Mesenchymal stem cell (in vitro differentiated cells and primary cell): ENCODE data around the gene TSKS. TPM values are rescaled to one million over a fixed set of nuclear protein-coding genes. Genes with fewer than 3 reads are reported as not detected.

Experiments
- DNase-seq: peaks from one replicate; pipeline ENCODE4 v3.0.0-alpha.2; 2013
- H2AFZ ChIP-seq: one replicate; pipeline ENCODE4 v1.6.1; 2013; ENCODE audit warnings: low read depth, mild to moderate bottlenecking, control low read depth, inconsistent platforms, low read length, moderate library complexity
- H2AK5ac ChIP-seq: 2 replicates; pipeline ENCODE4 v1.6.1; 2013; ENCODE audit warnings: low read length, moderate library complexity, mild to moderate bottlenecking, inconsistent platforms; ENCODE audit not compliant: severe bottlenecking
- H2BK120ac ChIP-seq: one replicate; pipeline ENCODE4 v1.6.1; 2013; ENCODE audit warnings: low read depth, mild to moderate bottlenecking, inconsistent platforms, low read length, moderate library complexity
- H2BK12ac ChIP-seq, 2 experiments: one replicate each; pipeline ENCODE4 v1.6.1; 2013; ENCODE audit warnings: inconsistent platforms in 2 of 2, low read length in 2 of 2, mild to moderate bottlenecking in 2 of 2, moderate library complexity in 2 of 2, control low read depth in 1 of 2
- H2BK15ac ChIP-seq: one replicate; pipeline ENCODE4 v1.6.1; 2013; ENCODE audit warnings: mild to moderate bottlenecking, low read depth, inconsistent platforms; ENCODE audit not compliant: poor library complexity, severe bottlenecking
- H2BK5ac ChIP-seq: 2 replicates; pipeline ENCODE4 v1.6.1; 2013; ENCODE audit warnings: low read depth, mild to moderate bottlenecking, low read length, control low read depth, inconsistent platforms; ENCODE audit not compliant: poor library complexity, severe bottlenecking
- H3K14ac ChIP-seq, 2 experiments: one replicate each; pipeline ENCODE4 v1.6.1; 2013; ENCODE audit warnings: inconsistent platforms in 2 of 2, low read length in 2 of 2, control low read depth in 1 of 2, mild to moderate bottlenecking in 1 of 2, moderate library complexity in 1 of 2
- H3K18ac ChIP-seq, 2 experiments: one replicate each; pipeline ENCODE4 v1.6.1; 2013; ENCODE audit warnings: inconsistent platforms in 2 of 2, low read length in 2 of 2, control low read depth in 1 of 2, low read depth in 1 of 2, mild to moderate bottlenecking in 1 of 2
- H3K23ac ChIP-seq, 2 experiments: one replicate each; pipeline ENCODE4 v1.6.1; 2013; ENCODE audit warnings: inconsistent platforms in 2 of 2, low read length in 2 of 2, mild to moderate bottlenecking in 2 of 2, moderate library complexity in 2 of 2, control low read depth in 1 of 2
- H3K27ac ChIP-seq: 2 replicates; pipeline ENCODE4 v1.5.1; 2013; ENCODE audit warnings: mild to moderate bottlenecking, moderate library complexity, low read length, control low read depth, inconsistent platforms; ENCODE audit not compliant: poor library complexity, severe bottlenecking
- H3K27me3 ChIP-seq, 2 experiments: 2 replicates each; pipeline versions ENCODE4 v1.6.1 to v1.7.0; 2013; ENCODE audit warnings: low read length in 2 of 2, mild to moderate bottlenecking in 2 of 2, moderate library complexity in 2 of 2, control low read depth in 1 of 2, inconsistent platforms in 1 of 2; ENCODE audit not compliant: control insufficient read depth in 1 of 2, insufficient read depth in 1 of 2
- H3K36me3 ChIP-seq, 2 experiments: 2 replicates each; pipeline versions ENCODE4 v1.6.1 to v1.7.0; 2013; ENCODE audit warnings: low read length in 2 of 2, control low read depth in 1 of 2, inconsistent platforms in 1 of 2, low read depth in 1 of 2, mild to moderate bottlenecking in 1 of 2; ENCODE audit not compliant: insufficient read depth in 2 of 2, control insufficient read depth in 1 of 2
- H3K4ac ChIP-seq, 2 experiments: one replicate each; pipeline ENCODE4 v1.6.1; 2013; ENCODE audit warnings: inconsistent platforms in 2 of 2, low read length in 2 of 2, mild to moderate bottlenecking in 2 of 2, moderate library complexity in 2 of 2, control low read depth in 1 of 2, low read depth in 1 of 2
- H3K4me1 ChIP-seq: 2 replicates; pipeline ENCODE4 v1.6.1; 2013; ENCODE audit warnings: low read depth, low read length, control low read depth; ENCODE audit not compliant: control insufficient read depth, insufficient read depth
- H3K4me2 ChIP-seq: 2 replicates; pipeline ENCODE4 v1.6.1; 2013; ENCODE audit warnings: low read length, mild to moderate bottlenecking, inconsistent platforms; ENCODE audit not compliant: poor library complexity, severe bottlenecking
- H3K4me3 ChIP-seq, 2 experiments: 2 replicates each; pipeline versions ENCODE4 v1.5.1 to v1.7.0; 2013; ENCODE audit warnings: low read length in 2 of 2, mild to moderate bottlenecking in 2 of 2, control low read depth in 1 of 2, low read depth in 1 of 2; ENCODE audit not compliant: insufficient read depth in 1 of 2
- H3K79me1 ChIP-seq: replicated peaks from 2 replicates; pipeline ENCODE4 v1.6.1; 2013; ENCODE audit warnings: mild to moderate bottlenecking, control low read depth, low read length, inconsistent platforms; ENCODE audit not compliant: poor library complexity, severe bottlenecking
- H3K9ac ChIP-seq: 2 replicates; pipeline ENCODE4 v1.7.0; 2013; ENCODE audit warnings: mild to moderate bottlenecking, low read length, moderate library complexity
- H3K9me3 ChIP-seq: 2 replicates; pipeline ENCODE4 v1.7.0; 2013; ENCODE audit warnings: mild to moderate bottlenecking, low read length; ENCODE audit not compliant: control insufficient read depth
- H4K8ac ChIP-seq: one replicate; pipeline ENCODE4 v1.6.1; 2013; ENCODE audit warnings: inconsistent platforms, mild to moderate bottlenecking, low read length, moderate library complexity
- H4K91ac ChIP-seq: one replicate; pipeline ENCODE4 v1.6.1; 2013; ENCODE audit warnings: mild to moderate bottlenecking, low read length, inconsistent platforms
- WGBS: methylation state at CpG from one replicate; pipeline ENCODE4 v1.1.7; 2013; ENCODE audit warnings: mixed read lengths; 5-methylcytosine and 5-hydroxymethylcytosine counted together
- small RNA-seq: library from polyadenylated mRNA; stranded (forward); fragments of <200 nt; extraction: miRNeasy Mini kit (QIAGEN cat#:217004); gene quantifications from one replicate; pipeline ENCODE3, GENCODE V24; 2013; ENCODE audit warnings: low read depth

The TSKS gene

GRCh38 chr19:49690079-49690655 is 72.9 kb downstream of the TSKS start:
- H2BK120ac ChIP-seq, result no peak overlapping the region
- no peak overlapping the region for H2BK5ac ChIP-seq
- peak; percentile 22 for DNase-seq
- H3K18ac ChIP-seq, result peak overlapping the region; percentile 26
- peaks cover 19% of the 10 kb centered on the region for H3K79me1 ChIP-seq
- H3K4me1 ChIP-seq, result peaks cover 21% of the 10 kb centered on the region
- H3K9me3 ChIP-seq, result no peaks in the 10 kb centered on the region
- H2BK15ac ChIP-seq, result peak overlapping the region; percentile 53
- H4K8ac ChIP-seq, result peak overlapping the region; percentile 78
- peak overlapping the region; percentile 9 to 19 for H3K4ac ChIP-seq
- H3K23ac ChIP-seq, result no peak overlapping the region
- WGBS, result 30% methylated on average over 31 of the region's 39 CpGs
- H3K27me3 ChIP-seq, result no peaks in the 10 kb centered on the region
- no peak overlapping the region for H4K91ac ChIP-seq
- H2AFZ ChIP-seq, result peak overlapping the region; percentile 20
- no peak overlapping the region for H3K14ac ChIP-seq
- H3K27ac ChIP-seq, result no peak overlapping the region
- H2AK5ac ChIP-seq, result no peak overlapping the region
- H3K4me2 ChIP-seq, result peak overlapping the region; percentile 78
- peak overlapping the region in 1 of 2 experiments; percentile 60 for H2BK12ac ChIP-seq
- peaks cover 23 to 43% of the 10 kb centered on the region in 2 experiments for H3K36me3 ChIP-seq
- H3K9ac ChIP-seq, result peak overlapping the region; percentile 84
- peak overlapping the region; percentile 41 to 91 for H3K4me3 ChIP-seq

Small RNAs within 50 kb of the gene (small RNA-seq; reads per million reads assigned to genes)
- gene MIR6799 (0.86 reads per million), gene RNU6-841P (not detected)
